Measurements from ENCODE around the gene ZNF827. TPM values are rescaled to one million over a fixed set of nuclear protein-coding genes. Genes with fewer than 3 reads are reported as not detected.

ZNF827 gene, protein sequence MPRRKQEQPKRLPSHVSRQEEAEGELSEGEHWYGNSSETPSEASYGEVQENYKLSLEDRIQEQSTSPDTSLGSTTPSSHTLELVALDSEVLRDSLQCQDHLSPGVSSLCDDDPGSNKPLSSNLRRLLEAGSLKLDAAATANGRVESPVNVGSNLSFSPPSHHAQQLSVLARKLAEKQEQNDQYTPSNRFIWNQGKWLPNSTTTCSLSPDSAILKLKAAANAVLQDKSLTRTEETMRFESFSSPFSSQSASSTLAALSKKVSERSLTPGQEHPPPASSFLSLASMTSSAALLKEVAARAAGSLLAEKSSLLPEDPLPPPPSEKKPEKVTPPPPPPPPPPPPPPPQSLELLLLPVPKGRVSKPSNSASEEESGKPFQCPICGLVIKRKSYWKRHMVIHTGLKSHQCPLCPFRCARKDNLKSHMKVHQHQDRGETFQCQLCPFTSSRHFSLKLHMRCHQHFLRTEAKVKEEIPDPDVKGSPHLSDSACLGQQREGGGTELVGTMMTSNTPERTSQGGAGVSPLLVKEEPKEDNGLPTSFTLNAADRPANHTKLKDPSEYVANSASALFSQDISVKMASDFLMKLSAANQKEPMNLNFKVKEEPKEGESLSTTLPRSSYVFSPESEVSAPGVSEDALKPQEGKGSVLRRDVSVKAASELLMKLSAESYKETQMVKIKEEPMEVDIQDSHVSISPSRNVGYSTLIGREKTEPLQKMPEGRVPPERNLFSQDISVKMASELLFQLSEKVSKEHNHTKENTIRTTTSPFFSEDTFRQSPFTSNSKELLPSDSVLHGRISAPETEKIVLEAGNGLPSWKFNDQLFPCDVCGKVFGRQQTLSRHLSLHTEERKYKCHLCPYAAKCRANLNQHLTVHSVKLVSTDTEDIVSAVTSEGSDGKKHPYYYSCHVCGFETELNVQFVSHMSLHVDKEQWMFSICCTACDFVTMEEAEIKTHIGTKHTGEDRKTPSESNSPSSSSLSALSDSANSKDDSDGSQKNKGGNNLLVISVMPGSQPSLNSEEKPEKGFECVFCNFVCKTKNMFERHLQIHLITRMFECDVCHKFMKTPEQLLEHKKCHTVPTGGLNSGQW
- total RNA-seq = 3.0 and 8.0 TPM in 2 replicates

DNA sequence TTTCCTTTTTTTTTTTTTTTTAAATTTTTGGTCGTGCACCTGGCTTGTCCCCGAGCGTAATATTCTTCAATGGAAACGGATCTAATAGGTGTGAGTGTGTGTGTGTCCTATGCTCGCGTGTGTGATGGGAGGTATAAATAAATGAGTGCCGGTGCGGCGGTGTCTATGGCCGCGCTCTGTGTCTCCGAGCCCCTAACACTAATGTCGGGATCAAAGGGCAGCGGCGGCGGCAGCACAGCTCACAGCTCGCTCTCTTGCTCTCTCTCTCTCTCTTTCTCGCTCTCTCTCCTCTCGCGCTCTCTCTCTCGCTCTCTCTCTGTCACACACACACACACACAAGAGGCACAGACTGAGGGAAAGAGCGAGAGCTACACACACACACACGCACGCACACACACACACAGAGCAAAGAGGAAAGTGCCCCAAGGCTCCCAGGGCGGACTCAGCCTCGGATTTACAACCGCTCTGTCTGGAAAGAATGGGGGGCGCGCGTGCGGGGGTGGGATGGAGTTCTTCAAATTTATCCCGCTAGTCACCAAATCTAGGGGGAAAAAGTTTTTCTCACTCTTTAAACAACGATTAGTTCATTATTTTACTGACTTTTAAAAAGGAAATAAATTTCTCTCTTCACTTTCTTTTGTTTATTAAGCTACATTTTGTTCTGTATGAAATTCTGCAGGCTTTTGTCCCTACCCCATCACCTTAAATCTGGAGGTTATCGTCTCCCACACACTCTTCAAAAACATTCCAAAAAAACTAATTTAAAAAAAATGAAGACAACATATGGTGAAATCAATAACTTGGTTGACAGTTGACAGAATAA is at the start of gene ZNF827:
ZNF827 (minus strand) TSS at position 206 of the 823 bp plus-strand sequence. CDS start 416 bp downstream, outside the sequence.

Other genes with a start within 250 kb of the ZNF827 start
- 42.4 and 50.3 TPM in 2 replicates for gene LSM6, start 236.9 kb upstream of the ZNF827 start, total RNA-seq